ENCODE measurements around the gene RBM38.

GRCh38 chr20:57428324-57429158 lies 37.3 kb downstream of the RBM38 start:
- TF ChIP-seq CTCF (IDR thresholded peaks at IDR 0.05; ENCODE audit: low read depth, low read length) (no peak), EZH2phosphoT487 (IDR thresholded peaks at IDR 0.05; ENCODE audit: low read depth) (no peak)
